ENCODE results near the gene MOCS3.

DNA sequence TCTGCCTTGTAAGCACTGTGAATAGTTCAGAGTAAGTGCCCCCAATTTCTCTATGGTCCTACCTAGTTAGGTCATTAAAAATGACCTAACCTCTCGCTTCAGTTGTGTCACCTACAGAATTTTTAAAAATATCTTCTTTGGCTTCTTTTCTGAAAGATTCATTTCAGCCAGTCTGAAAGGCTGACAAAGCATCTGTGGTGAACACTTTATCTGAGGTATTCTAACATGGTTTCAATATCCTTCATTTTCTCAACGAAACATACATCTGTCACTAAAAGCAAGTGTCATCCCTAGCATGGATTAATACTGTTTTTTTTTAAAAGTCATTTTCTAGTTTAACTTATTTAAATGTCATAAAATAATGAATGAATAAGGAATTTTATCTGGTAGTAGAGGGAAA, 5.4 kb upstream of the MOCS3 start:
- TF ChIP-seq POLR2A (IDR thresholded peaks at IDR 0.05) = no peak
- TF ChIP-seq POLR2AphosphoS5 (IDR thresholded peaks at IDR 0.05) = no peak
